Hepatocyte (in vitro differentiated cells): ENCODE measurements around the gene LRRC36. TPM values are rescaled to one million over a fixed set of nuclear protein-coding genes. Genes with fewer than 3 reads are reported as not detected.
A peak's percentile ranks its signal among the peaks of the same experiment; 100 is the strongest.

Experiments
- DNase-seq: peaks from one replicate; pipeline ENCODE4 v3.0.0-alpha.2; 2016; ENCODE audit warnings: low spot score
- H2AFZ ChIP-seq: fragments of 200-600 bp; sonication (generic); 2 replicates; pipeline ENCODE4 v1.6.0; 2016; ENCODE audit warnings: antibody characterized with exemption, mild to moderate bottlenecking
- H3K27ac ChIP-seq: fragments of 200-600 bp; sonication (generic); 2 replicates; pipeline ENCODE4 v1.5.1; 2016; ENCODE audit warnings: mild to moderate bottlenecking
- H3K27me3 ChIP-seq: fragments of 200-600 bp; sonication (generic); 2 replicates; pipeline ENCODE4 v1.6.1; 2016
- H3K36me3 ChIP-seq: fragments of 200-600 bp; sonication (generic); replicated peaks from 2 replicates; pipeline ENCODE4 v1.5.1; 2016; ENCODE audit warnings: low read depth; ENCODE audit not compliant: insufficient read depth
- H3K4me1 ChIP-seq: fragments of 200-600 bp; sonication (generic); 2 replicates; pipeline ENCODE4 v1.5.1; 2016; ENCODE audit warnings: mild to moderate bottlenecking, moderate library complexity; ENCODE audit not compliant: insufficient read depth
- H3K4me2 ChIP-seq: fragments of 200-600 bp; sonication (generic); 2 replicates; pipeline ENCODE4 v1.6.0; 2016
- H3K4me3 ChIP-seq: fragments of 200-600 bp; sonication (generic); 2 replicates; pipeline ENCODE4 v1.5.1; 2016; ENCODE audit warnings: mild to moderate bottlenecking
- H3K79me2 ChIP-seq: fragments of 200-600 bp; sonication (generic); 2 replicates; pipeline ENCODE4 v1.6.0; 2017; ENCODE audit warnings: mild to moderate bottlenecking
- H3K9me2 ChIP-seq: fragments of 200-600 bp; sonication (generic); replicated peaks from 2 replicates; pipeline ENCODE4 v1.6.0; 2017; ENCODE audit warnings: mild to moderate bottlenecking; ENCODE audit not compliant: insufficient read depth
- H3K9me3 ChIP-seq: fragments of 200-600 bp; sonication (generic); 2 replicates; pipeline ENCODE4 v1.5.1; 2016; ENCODE audit warnings: low read depth, mild to moderate bottlenecking
- H4K20me1 ChIP-seq: fragments of 200-600 bp; sonication (generic); 2 replicates; pipeline ENCODE4 v1.6.0; 2016; ENCODE audit warnings: mild to moderate bottlenecking; ENCODE audit not compliant: insufficient read depth, poor library complexity, severe bottlenecking
- EZH2 ChIP-seq: fragments of 200-600 bp; sonication (generic); IDR thresholded peaks from 2 replicates; pipeline ENCODE4 v1.6.1; 2016; ENCODE audit warnings: antibody characterized with exemption, mild to moderate bottlenecking, borderline replicate concordance
- EZH2phosphoT487 ChIP-seq: fragments of 200-600 bp; sonication (generic); IDR thresholded peaks from one replicate; pipeline ENCODE4 v1.6.1; 2018; ENCODE audit warnings: antibody characterized with exemption, mild to moderate bottlenecking, low read depth, moderate library complexity; ENCODE audit not compliant: unreplicated experiment, severe bottlenecking
- WGBS: methylation state at CpG from one replicate; pipeline ENCODE4 v1.1.6; 2016; ENCODE audit warnings: low lambda C conversion rate; ENCODE audit errors: missing lambda C conversion rate; 5-methylcytosine and 5-hydroxymethylcytosine counted together
- polyA plus RNA-seq: library from polyadenylated mRNA; unstranded; fragments of >200 nt; fragmentation: Nextera tagmentation; extraction: Ambion mirVana; gene quantifications from 2 replicates; pipeline ENCODE4 v1.2.1, GENCODE V29; 2016
- total RNA-seq: library from RNA; depleted of rRNA; stranded (reverse); fragments of >200 nt; gene quantifications from 2 replicates; pipeline ENCODE4 v1.2.3, GENCODE V29; 2014
- TF ChIP-seq, protein P1 (sequence below): fragments of 200-600 bp; sonication (generic); IDR thresholded peaks from 2 replicates; pipeline ENCODE4 v1.5.1; 2016; ENCODE audit warnings: antibody characterized with exemption, mild to moderate bottlenecking; ENCODE audit not compliant: poor library complexity

LRRC36 gene, protein sequence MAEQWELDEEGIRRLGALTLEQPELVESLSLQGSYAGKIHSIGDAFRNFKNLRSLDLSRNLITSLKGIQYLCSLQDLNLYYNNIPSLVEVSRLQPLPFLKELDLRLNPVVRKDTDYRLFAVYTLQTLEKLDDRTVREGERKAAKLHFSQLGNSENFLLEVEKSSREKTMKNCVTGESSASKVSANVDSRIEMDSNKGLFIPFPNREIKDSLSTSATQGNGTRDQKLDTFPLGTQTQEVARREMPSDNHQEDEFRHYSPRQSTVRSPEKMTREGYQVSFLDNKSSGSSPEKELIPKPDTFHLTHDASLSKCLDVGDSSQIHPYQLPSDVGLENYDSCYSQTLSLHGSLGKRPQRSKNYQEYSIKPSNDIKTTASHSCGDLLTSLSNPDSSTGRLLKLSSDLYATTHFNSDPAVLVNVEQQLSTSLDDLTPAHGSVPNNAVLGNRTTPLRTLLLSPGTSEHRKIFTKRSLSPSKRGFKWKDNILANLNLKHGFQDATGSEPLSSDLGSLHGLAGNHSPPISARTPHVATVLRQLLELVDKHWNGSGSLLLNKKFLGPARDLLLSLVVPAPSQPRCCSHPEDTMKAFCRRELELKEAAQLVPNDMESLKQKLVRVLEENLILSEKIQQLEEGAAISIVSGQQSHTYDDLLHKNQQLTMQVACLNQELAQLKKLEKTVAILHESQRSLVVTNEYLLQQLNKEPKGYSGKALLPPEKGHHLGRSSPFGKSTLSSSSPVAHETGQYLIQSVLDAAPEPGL
- total RNA-seq, result 0.23 and 0.32 TPM in 2 replicates
- polyA plus RNA-seq, result 0.69 TPM in 1 of 2 replicates, not detected in the other

DNA sequence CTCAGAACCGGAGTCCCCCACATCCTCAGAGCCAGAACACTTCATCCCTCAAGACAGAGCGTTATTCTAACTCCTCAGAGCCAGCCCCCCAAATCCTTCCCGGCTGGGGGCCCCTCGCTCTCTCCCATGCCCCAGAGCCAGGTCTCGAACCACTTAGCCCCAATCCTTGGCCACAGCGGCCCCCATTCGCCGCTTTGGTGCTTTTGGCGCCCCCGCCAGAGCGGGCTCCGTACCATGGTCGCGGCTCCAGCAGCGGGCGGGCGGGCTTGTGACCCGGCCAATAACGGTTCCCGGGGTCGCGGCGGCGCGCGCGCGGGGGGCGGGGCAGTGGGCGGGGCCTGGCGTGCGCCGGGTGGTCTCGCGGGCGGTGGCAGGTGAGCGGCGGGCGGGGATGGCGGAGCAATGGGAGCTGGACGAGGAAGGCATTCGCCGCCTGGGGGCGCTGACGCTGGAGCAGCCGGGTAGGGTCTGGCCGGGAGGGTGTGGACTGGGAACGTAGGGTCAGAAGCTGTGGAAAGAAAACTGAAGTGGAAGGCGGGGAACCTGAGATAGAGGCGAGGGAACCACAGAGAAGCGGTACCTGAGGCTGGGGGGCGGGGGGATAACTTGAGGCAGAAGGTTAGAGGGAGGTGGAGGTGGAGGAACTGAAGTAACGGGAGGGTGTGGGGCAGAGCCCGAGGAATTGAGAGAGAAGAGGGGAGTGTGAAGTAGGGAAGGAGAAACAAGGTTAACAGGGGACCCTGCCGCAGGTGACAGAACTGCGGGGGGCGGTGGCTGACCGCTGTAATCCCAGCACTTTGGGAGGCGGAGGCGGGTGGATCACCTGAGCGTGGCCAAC, at the start of gene LRRC36, which contains the start of gene KCTD19:
Gene LRRC36 (plus strand): TSS at position 344 of the 838 bp plus-strand sequence. CDS start 48 bp downstream, at position 392.
Gene KCTD19 (minus strand): TSS at position 270 of the 838 bp plus-strand sequence. CDS start 34 bp downstream, at position 236.
- H3K4me2 ChIP-seq, result peak within 1 kb of the TSS; percentile 96
- H3K9me3 ChIP-seq, result no peaks in the 10 kb centered on the region
- H3K79me2 ChIP-seq, result no peaks in the 10 kb centered on the region
- H3K4me3 ChIP-seq, result peak within 1 kb of the TSS; percentile 49
- 8% methylated on average over 34 of the region's 61 CpGs for WGBS
- H4K20me1 ChIP-seq, result no peaks in the 10 kb centered on the region
- TF ChIP-seq EZH2, result no peak
- TF ChIP-seq, protein P1, sequence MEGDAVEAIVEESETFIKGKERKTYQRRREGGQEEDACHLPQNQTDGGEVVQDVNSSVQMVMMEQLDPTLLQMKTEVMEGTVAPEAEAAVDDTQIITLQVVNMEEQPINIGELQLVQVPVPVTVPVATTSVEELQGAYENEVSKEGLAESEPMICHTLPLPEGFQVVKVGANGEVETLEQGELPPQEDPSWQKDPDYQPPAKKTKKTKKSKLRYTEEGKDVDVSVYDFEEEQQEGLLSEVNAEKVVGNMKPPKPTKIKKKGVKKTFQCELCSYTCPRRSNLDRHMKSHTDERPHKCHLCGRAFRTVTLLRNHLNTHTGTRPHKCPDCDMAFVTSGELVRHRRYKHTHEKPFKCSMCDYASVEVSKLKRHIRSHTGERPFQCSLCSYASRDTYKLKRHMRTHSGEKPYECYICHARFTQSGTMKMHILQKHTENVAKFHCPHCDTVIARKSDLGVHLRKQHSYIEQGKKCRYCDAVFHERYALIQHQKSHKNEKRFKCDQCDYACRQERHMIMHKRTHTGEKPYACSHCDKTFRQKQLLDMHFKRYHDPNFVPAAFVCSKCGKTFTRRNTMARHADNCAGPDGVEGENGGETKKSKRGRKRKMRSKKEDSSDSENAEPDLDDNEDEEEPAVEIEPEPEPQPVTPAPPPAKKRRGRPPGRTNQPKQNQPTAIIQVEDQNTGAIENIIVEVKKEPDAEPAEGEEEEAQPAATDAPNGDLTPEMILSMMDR, result peak; percentile 54
- peaks cover 3% of the 10 kb centered on the region for H3K4me1 ChIP-seq
- H3K27ac ChIP-seq, result no peak within 1 kb of the TSS
- H2AFZ ChIP-seq, result peak within 1 kb of the TSS; percentile 94
- H3K9me2 ChIP-seq, result no peaks in the 10 kb centered on the region
- no peaks in the 10 kb centered on the region for H3K36me3 ChIP-seq
- peaks cover 14% of the 10 kb centered on the region for H3K27me3 ChIP-seq
- peak; percentile 80 for DNase-seq

DNA sequence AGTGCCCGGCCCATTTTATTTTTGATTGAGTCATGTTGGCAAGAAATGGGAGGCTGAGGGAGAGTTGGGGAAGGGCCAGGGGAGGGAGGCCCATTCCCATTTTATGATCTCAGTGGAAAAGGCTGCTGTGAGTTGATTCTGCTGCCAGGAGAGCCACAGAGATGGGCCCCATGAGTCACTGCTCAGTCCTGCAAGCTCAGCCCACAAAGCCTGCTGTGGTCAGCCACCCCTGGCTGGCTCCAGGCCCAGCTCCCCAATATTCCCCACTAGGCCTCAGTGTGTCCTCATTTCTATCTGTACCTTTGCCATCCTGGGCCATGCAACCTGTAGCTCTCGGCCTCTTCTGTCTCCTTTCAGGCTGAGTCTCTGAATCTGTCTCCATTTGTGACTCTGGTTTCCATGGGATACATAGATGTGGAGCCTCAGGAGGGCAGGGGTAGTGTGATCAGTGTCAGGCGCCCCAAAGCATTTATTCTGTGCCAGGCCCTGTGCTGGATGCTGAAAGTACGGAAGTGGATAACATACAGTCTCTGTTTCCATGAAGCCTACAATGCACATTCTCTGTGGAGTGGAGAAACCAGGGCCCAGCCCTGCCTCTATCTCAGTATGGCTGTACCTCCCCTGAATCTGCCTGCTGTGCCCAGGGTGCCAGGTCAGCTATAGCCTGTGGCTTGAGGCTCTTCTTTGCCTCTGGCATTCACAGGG, 49.2 kb upstream of the LRRC36 start:
- TF ChIP-seq EZH2phosphoT487 (no peak), EZH2 (no peak)
- TF ChIP-seq, protein P1, result no peak
- H3K4me3 ChIP-seq, result no peak overlapping the region
- no peak overlapping the region for H2AFZ ChIP-seq
- H3K27ac ChIP-seq, result peak overlapping the region; percentile 85
- no peaks in the 10 kb centered on the region for H4K20me1 ChIP-seq
- no peaks in the 10 kb centered on the region for H3K9me2 ChIP-seq
- no peaks in the 10 kb centered on the region for H3K79me2 ChIP-seq
- no peaks in the 10 kb centered on the region for H3K27me3 ChIP-seq
- 85% methylated on average over 4 of the region's 4 CpGs for WGBS
- peak overlapping the region; percentile 87 for H3K4me2 ChIP-seq
- no peaks in the 10 kb centered on the region for H3K36me3 ChIP-seq
- H3K4me1 ChIP-seq, result peaks cover 24% of the 10 kb centered on the region
- peak; percentile 83 for DNase-seq
- no peaks in the 10 kb centered on the region for H3K9me3 ChIP-seq
